Measurements from ENCODE around the gene ELF3.

DNA sequence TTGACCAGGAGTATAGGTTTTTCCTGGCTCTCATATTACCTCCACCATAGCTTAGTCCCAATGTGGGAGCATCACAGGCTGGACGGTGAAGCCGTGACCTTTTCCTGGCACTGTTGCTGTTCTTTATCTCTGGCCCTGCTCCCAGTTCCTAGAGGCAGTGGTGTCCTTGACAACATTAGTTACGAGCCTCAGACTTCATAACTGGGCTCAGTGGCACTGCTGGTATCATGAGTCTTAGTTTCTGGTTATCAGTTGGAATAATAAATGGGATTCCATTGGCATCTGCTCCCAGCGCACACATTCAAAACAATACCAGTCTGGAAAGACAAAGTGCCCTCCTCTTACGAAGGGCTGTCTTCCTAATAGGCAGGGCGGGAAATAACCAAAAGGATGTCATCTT is 20.0 kb upstream of the ELF3 start:
- TF ChIP-seq, protein P1, sequence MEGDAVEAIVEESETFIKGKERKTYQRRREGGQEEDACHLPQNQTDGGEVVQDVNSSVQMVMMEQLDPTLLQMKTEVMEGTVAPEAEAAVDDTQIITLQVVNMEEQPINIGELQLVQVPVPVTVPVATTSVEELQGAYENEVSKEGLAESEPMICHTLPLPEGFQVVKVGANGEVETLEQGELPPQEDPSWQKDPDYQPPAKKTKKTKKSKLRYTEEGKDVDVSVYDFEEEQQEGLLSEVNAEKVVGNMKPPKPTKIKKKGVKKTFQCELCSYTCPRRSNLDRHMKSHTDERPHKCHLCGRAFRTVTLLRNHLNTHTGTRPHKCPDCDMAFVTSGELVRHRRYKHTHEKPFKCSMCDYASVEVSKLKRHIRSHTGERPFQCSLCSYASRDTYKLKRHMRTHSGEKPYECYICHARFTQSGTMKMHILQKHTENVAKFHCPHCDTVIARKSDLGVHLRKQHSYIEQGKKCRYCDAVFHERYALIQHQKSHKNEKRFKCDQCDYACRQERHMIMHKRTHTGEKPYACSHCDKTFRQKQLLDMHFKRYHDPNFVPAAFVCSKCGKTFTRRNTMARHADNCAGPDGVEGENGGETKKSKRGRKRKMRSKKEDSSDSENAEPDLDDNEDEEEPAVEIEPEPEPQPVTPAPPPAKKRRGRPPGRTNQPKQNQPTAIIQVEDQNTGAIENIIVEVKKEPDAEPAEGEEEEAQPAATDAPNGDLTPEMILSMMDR (IDR thresholded peaks at IDR 0.05): no peak
- TF ChIP-seq POLR2A (IDR thresholded peaks at IDR 0.05): no peak

Measured in uterus (tissue), 2 donors.